ENCODE results near the gene H6PD.

The H6PD gene

GRCh38 chr1:9241891-9242290, 7.3 kb downstream of the H6PD start:
- DNase-seq (ENCODE audit: low read depth), result no peak

GRCh38 chr1:9242338-9242969, 7.9 kb downstream of the H6PD start:
- no peak for DNase-seq (ENCODE audit: low read depth)

GRCh38 chr1:9243066-9243739, 8.6 kb downstream of the H6PD start:
- DNase-seq (ENCODE audit: low read depth), result no peak

GRCh38 chr1:9244501-9245229, 10.1 kb downstream of the H6PD start:
- DNase-seq (ENCODE audit: low read depth), result no peak

GRCh38 chr1:9245230-9245619, 10.7 kb downstream of the H6PD start:
- no peak for DNase-seq (ENCODE audit: low read depth)

GRCh38 chr1:9245661-9246060, 11.1 kb downstream of the H6PD start:
- no peak for DNase-seq (ENCODE audit: low read depth)

GRCh38 chr1:9246215-9246614, 11.6 kb downstream of the H6PD start:
- no peak for DNase-seq (ENCODE audit: low read depth)

- no peak for DNase-seq (ENCODE audit: low read depth)
These were observed 12.5 kb downstream of the H6PD start for GRCh38 chr1:9246841-9247785.

GRCh38 chr1:9247894-9248293, 13.3 kb downstream of the H6PD start:
- DNase-seq (ENCODE audit: low read depth), result no peak

- no peak for DNase-seq (ENCODE audit: low read depth)
These were observed 14.0 kb downstream of the H6PD start for GRCh38 chr1:9248341-9249262.

GRCh38 chr1:9249263-9249533, 14.6 kb downstream of the H6PD start:
- no peak for DNase-seq (ENCODE audit: low read depth)

- no peak for DNase-seq (ENCODE audit: low read depth)
These were observed 15.2 kb downstream of the H6PD start for GRCh38 chr1:9249534-9250410.

- no peak for DNase-seq (ENCODE audit: low read depth)
These were observed 16.1 kb downstream of the H6PD start for GRCh38 chr1:9250411-9251381.

- DNase-seq (ENCODE audit: low read depth), result no peak
These were observed 16.9 kb downstream of the H6PD start for GRCh38 chr1:9251501-9251900.

- DNase-seq (ENCODE audit: low read depth), result no peak
These were observed 18.4 kb downstream of the H6PD start for GRCh38 chr1:9253004-9253403.

- DNase-seq (ENCODE audit: low read depth), result no peak
These were observed 19.0 kb downstream of the H6PD start for GRCh38 chr1:9253453-9254105.

- DNase-seq (ENCODE audit: low read depth), result no peak
These were observed 21.8 kb downstream of the H6PD start for GRCh38 chr1:9256332-9256731.

GRCh38 chr1:9257851-9258250, 23.3 kb downstream of the H6PD start:
- no peak for DNase-seq (ENCODE audit: low read depth)

GRCh38 chr1:9258629-9259028, 24.1 kb downstream of the H6PD start:
- DNase-seq (ENCODE audit: low read depth), result no peak
